Ovary (tissue), 3 donors: ENCODE measurements around the gene ALAD.

Experiments used
- POLR2A ChIP-seq: fragments of 450-650 bp; IDR thresholded peaks from one replicate; pipeline ENCODE4 v1.6.1; 2017; ENCODE audit warnings: antibody characterized with exemption, mild to moderate bottlenecking, moderate library complexity
- TF ChIP-seq, protein P1 (sequence below), 3 donors: fragments of 450-650 bp in 2 of 3; fragments of 200-600 bp in 1 of 3; IDR thresholded peaks; one replicate each; pipeline versions ENCODE4 v1.5.1 to v1.8.0; 2016 to 2022; ENCODE audit warnings: antibody characterized with exemption in 3 of 3, mild to moderate bottlenecking in 1 of 3
- donor health status: DM: no; HTN: no; CAD: no.

DNA sequence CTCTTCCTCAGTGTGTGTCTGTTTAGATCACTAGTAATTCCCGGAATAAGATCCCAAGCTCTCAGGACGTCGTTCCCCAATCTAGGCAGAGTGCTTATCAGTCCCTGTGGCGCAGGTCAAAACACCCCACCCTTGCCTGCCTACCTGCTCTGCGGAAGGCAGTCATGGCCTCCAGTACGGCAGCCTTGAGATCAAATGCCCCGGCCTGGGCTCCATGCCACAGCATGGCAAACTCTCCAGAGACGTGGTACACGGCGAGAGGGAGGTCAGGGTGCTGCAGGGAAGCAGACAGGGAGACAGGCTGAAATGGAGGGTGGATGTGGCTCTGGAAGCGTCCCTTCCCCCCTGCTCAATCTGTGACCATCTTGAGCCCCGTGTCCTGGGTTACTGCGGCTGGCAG lies 12.3 kb downstream of the ALAD start:
- TF ChIP-seq, protein P1, sequence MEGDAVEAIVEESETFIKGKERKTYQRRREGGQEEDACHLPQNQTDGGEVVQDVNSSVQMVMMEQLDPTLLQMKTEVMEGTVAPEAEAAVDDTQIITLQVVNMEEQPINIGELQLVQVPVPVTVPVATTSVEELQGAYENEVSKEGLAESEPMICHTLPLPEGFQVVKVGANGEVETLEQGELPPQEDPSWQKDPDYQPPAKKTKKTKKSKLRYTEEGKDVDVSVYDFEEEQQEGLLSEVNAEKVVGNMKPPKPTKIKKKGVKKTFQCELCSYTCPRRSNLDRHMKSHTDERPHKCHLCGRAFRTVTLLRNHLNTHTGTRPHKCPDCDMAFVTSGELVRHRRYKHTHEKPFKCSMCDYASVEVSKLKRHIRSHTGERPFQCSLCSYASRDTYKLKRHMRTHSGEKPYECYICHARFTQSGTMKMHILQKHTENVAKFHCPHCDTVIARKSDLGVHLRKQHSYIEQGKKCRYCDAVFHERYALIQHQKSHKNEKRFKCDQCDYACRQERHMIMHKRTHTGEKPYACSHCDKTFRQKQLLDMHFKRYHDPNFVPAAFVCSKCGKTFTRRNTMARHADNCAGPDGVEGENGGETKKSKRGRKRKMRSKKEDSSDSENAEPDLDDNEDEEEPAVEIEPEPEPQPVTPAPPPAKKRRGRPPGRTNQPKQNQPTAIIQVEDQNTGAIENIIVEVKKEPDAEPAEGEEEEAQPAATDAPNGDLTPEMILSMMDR (IDR thresholded peaks at IDR 0.05): no peak
- no peak for TF ChIP-seq POLR2A
